ENCODE data around the gene FAM89B.

FAM89B gene

GRCh38 chr11:65558002-65558929 is 14.1 kb upstream of the FAM89B start, which contains the start of gene LTBP3:
TSS of gene LTBP3 (minus strand) at chr11:65558359. CDS start at chr11:65557959, 400 bp downstream.
- Histone ChIP-seq H3K4me1 (peaks cover 9 to 73% (median 66%) of the 10 kb centered on the region in 4 donors), H3K27ac (peak within 1 kb of the TSS; percentile 96 to 98), H3K9me3 (no peaks in the 10 kb centered on the region), H3K27me3 (no peaks in the 10 kb centered on the region), H3K4me3 (peak within 1 kb of the TSS; percentile 58 to 75), H3K36me3 (peaks cover 0 to 9% (median 9%) of the 10 kb centered on the region in 3 donors)
- no peak for TF ChIP-seq CTCF (IDR thresholded peaks at IDR 0.05)
- DNase-seq, result peak; percentile 89 to 96
- intact Hi-C loops (cut with DNase I; ENCODE audit: low total_unique reads), result no loop called here

- H3K4me1 ChIP-seq, result peaks cover 9 to 66% (median 59%) of the 10 kb centered on the region in 4 donors
- intact Hi-C loops (cut with DNase I; ENCODE audit: low total_unique reads), result no loop called here
- H3K9me3 ChIP-seq, result no peaks in the 10 kb centered on the region
- H3K27me3 ChIP-seq, result no peaks in the 10 kb centered on the region
- peak overlapping the region; percentile 58 to 75 for H3K4me3 ChIP-seq
- peak; percentile 73 to 90 for DNase-seq
- no peak for TF ChIP-seq CTCF (IDR thresholded peaks at IDR 0.05)
- peaks cover 0 to 2% (median 1%) of the 10 kb centered on the region in 3 donors for H3K36me3 ChIP-seq
- peak overlapping the region; percentile 96 to 98 for H3K27ac ChIP-seq
Measured at GRCh38 chr11:65558930-65559509, 13.3 kb upstream of the FAM89B start.

DNA sequence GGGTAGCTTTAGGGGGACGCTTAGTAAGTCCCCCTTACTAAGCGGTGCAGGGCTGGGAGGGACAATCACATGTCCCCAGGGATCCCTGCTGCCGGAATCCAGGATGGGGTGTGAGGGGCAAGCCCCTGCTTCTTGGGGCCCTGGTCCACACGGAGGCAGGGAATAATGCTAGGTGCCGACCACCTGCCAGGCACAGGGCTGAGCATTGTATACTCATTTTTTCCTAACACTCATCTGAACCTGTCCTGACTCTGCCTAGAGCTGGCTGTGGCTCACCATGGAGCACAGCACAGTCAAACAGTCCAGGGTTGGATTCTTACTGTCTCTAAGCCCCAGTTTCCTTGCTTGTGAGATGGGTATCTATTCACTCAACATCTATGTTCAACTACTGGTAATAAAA is 12.8 kb upstream of the FAM89B start:
- H3K4me1 ChIP-seq, result peaks cover 9 to 61% (median 55%) of the 10 kb centered on the region in 4 donors
- no peaks in the 10 kb centered on the region for H3K27me3 ChIP-seq
- H3K36me3 ChIP-seq, result no peaks in the 10 kb centered on the region
- intact Hi-C loops (cut with DNase I; ENCODE audit: low total_unique reads), result no loop called here
- DNase-seq, result no peak
- H3K9me3 ChIP-seq, result no peaks in the 10 kb centered on the region
- H3K27ac ChIP-seq, result peak overlapping the region; percentile 96 to 98
- peak overlapping the region in 1 of 2 donors; percentile 75 for H3K4me3 ChIP-seq
- TF ChIP-seq CTCF (IDR thresholded peaks at IDR 0.05), result no peak

DNA sequence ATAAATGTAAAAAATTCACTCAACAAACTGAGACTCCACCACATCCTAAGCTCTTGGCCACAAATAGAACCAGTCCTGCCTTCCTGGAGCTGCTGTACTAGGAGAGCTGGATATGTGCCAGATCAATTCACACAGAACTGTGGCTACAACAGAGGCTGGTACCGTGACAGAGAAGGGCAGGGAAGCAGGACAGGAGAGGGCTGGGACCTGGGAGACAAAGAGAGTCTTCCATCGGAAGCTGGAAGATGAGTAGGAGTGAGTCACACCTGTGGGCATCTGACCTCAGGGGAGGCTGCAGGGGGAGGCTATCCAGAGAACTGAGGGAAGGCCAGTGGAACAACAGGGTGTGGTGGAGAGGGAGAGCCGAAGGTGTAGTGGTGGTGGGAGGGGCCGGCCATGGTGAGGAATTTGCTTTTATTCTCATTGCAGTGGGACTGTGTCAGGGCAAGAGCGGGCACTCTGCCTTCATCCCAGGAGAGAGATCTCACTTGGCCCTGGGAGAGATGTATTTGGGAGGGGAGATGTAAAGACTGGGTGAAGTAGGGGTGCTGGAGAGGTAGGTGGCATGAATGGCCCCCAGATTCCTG is 12.3 kb upstream of the FAM89B start:
- intact Hi-C loops (cut with DNase I; ENCODE audit: low total_unique reads), result no loop called here
- Histone ChIP-seq H3K36me3 (no peaks in the 10 kb centered on the region), H3K4me1 (peaks cover 9 to 56% (median 50%) of the 10 kb centered on the region in 4 donors), H3K27me3 (no peaks in the 10 kb centered on the region), H3K9me3 (no peaks in the 10 kb centered on the region), H3K4me3 (no peak overlapping the region), H3K27ac (peak overlapping the region; percentile 96 to 98)
- no peak for TF ChIP-seq CTCF (IDR thresholded peaks at IDR 0.05)
- DNase-seq, result peak in 1 of 2 donors; percentile 72

GRCh38 chr11:65560555-65561418 is 11.6 kb upstream of the FAM89B start:
- no peaks in the 10 kb centered on the region for H3K36me3 ChIP-seq
- H3K27ac ChIP-seq, result peak overlapping the region; percentile 96 to 98
- H3K4me3 ChIP-seq, result no peak overlapping the region
- no peaks in the 10 kb centered on the region for H3K9me3 ChIP-seq
- no peaks in the 10 kb centered on the region for H3K27me3 ChIP-seq
- peaks cover 9 to 48% (median 43%) of the 10 kb centered on the region in 4 donors for H3K4me1 ChIP-seq
- DNase-seq, result peak; percentile 67 to 85
- no peak for TF ChIP-seq CTCF (IDR thresholded peaks at IDR 0.05)
- intact Hi-C loops (cut with DNase I; ENCODE audit: low total_unique reads), result no loop called here
